GM21528 (cell line): ENCODE measurements around the gene ZSCAN20.

Experiments
- ATAC-seq: cut with Tn5 transposase; IDR thresholded peaks from one replicate; pipeline ENCODE4 v1.9.1; 2021; ENCODE audit warnings: mild to moderate bottlenecking, moderate library complexity; ENCODE audit not compliant: unreplicated experiment, low FRiP score

The ZSCAN20 gene

DNA sequence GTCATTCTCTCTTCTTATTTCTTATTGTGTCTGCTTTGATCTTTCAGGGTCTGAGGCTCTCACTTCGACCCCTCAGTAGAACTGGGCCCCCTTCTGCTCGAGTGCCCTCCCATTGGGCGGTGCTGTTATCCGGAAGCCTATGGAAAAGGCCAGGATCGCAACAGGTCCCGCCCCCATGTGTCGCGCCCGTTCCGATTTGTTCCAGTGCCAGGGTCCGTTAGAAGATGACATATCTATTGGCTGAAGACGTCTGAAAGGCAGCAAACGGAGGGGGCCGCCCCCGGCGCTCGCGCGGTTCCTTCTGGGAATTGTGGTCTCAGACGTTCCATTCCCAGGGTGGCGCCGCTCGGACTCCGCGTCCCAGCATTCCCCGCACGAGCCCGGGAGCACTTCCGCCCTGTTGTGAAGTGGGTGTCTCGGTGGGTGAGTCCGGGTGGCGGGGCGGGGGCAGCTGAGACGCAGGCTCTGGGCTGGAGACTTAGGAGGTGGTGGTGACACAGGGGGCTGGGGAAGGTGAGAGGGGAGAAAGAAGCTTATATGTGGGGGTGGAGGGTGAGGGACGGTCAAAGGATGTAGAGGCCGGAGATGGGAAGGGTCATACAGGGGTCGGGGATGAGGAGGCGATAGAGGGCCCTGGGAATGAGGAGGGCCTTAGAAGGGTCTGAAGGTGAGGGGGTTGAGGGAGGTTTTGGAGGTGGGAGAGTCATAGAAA, at the start of gene ZSCAN20:
Gene ZSCAN20, plus strand, starts transcription at position 377 of the 712 bp plus-strand sequence. CDS start 6,644 bp downstream, outside the sequence.
- peak; percentile 90 for ATAC-seq

DNA sequence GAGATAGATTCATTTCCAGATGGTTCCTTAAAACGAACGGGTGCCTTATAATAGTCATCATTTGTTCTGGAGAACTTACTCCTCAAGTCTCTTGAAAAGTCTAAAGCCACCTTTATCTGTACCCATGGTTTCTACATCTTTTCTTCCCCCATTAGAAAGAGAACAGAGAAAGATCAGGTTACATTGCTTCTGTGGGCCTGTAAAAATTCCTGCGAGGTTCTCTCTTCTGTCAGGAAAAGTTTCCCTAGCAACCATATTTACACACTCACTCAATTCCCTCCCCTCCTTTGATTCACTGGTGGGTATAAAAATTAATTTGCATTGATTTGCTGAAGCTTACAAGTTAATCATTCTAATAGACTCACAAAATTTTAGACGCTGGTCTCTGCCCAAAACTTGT, 48.2 kb upstream of the ZSCAN20 start:
- ATAC-seq, result no peak

DNA sequence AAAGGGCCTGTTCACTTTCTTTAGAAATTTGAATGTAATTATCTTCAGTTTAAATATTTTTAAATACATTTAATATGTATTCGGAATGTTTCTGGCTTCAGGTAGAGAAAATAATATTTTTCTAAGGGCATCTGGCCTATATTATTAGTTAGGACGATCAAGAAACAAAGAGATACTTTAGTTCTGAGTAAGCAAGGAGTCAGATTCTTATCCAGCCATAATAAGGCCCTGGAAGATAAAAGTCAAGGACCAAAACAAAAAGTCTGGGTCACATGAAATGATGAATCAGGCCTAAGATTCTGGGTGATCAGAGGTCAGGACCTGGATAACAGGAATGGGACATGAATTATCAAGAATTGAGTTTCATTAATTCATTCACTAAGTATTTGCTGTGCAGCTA, 47.8 kb upstream of the ZSCAN20 start:
- no peak for ATAC-seq

DNA sequence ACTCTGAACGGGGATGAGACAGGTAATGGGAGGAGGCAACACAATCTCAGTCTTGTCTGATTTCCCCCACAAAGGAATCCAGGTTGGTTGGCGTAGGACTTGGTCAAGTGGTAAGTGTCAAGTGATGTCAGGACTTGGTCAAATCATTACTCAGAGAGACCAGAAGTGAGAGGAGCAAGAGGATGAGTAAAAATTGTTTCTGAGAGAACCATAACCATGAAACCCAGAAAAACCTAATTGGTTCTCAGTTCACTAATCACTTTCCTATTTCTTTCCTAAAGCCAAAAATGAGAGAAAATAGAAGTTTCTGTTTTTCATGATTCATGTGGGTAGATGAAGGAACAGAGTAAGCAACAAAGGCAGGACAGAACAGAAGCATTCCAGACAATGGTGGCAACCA, 46.5 kb upstream of the ZSCAN20 start:
- ATAC-seq, result no peak

DNA sequence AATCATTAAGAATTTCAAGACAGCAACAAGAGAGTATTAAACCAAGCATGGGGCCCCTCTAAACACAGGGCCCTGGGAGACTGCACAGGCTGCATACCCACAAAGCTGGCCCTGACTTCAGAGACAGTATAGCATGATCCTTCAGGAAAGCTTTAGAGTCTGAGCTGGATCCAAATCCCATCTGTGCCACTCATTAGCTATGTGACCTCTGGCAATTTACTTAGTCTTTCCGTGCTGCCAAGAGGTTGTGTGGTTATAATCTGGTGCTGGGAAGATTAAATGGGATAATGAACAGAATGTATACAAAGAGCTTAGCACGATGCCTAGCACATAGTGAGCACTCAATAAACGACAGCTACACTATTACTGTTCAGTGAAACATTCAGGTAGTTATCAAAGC, 45.5 kb upstream of the ZSCAN20 start:
- ATAC-seq, result no peak

DNA sequence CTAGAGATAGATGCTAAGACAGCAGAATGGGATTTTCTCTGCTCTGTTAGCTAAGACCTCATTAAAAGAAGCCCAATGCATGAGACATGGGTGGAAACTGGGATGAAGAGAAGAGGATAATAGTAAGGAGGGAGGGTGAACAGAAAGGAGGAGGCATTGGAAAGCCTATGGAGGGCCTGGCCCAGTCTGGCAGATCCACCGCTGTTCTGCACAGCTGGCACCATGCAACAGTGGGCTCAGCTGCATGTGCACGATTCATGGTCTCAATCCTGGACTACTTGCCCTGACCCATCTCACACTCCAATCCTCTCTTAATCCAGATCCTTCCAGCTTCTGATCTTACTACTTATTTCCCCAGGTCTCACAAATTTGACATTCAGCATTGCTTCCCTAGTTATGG, 43.8 kb upstream of the ZSCAN20 start:
- ATAC-seq, result no peak

DNA sequence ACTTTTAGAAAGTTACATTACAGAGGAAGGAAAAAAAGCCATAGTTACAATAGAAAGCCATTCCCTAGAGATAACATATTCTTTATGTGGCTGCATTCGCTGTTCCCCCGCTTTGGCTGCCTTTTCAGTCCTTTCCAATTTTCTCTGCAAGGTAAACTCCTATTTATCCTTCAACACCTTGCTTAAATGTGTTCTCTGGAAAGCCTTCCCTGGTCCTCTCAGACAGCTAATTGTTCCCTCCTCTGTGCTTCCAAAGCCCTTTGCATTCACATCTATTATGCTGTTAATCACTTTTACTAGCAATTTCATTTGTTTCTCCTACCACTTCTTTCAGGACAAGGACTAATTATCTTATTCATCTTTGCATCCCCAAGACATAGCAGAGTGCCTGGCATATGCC, 43.1 kb upstream of the ZSCAN20 start:
- no peak for ATAC-seq

DNA sequence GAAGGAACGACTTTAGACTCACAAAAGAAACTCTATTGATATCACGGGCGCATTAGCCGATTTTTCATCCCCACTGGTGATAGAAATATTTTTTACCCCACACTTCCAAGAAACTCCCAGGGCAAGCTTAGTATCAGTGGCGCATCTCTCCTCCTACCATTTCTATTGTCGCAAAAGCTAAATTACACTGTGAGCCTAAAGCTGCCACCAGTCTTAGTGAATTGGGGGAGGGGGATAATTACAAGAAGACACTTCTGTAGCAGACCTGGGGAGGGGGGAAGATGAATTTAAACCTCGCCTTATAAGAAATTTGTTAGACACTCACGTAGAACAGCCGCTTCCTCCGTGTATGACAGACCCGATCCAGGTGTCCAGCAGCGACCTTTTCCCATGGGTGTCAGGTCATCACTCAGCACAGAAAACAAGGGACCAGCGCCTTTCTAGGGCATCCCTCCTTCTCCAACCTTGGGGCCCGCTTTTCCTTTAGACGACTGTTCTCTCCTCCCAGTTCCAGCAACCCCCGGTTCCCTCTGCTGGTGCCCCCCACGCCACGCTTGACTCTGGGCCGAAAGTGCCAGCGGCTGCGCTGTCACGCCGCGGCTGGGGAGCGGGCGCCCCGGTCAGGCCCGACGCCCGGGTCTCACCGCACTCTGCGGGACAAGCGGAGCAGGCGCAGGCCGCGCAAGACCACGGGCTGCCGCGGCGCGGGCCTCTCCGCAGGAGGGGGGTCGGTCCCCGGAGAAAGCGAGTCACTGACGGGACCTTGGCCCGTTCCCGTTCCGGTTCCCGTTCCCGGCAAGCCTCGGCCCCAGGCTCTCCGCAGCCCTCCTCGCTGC, 42.4 kb upstream of the ZSCAN20 start:
- ATAC-seq, result no peak

DNA sequence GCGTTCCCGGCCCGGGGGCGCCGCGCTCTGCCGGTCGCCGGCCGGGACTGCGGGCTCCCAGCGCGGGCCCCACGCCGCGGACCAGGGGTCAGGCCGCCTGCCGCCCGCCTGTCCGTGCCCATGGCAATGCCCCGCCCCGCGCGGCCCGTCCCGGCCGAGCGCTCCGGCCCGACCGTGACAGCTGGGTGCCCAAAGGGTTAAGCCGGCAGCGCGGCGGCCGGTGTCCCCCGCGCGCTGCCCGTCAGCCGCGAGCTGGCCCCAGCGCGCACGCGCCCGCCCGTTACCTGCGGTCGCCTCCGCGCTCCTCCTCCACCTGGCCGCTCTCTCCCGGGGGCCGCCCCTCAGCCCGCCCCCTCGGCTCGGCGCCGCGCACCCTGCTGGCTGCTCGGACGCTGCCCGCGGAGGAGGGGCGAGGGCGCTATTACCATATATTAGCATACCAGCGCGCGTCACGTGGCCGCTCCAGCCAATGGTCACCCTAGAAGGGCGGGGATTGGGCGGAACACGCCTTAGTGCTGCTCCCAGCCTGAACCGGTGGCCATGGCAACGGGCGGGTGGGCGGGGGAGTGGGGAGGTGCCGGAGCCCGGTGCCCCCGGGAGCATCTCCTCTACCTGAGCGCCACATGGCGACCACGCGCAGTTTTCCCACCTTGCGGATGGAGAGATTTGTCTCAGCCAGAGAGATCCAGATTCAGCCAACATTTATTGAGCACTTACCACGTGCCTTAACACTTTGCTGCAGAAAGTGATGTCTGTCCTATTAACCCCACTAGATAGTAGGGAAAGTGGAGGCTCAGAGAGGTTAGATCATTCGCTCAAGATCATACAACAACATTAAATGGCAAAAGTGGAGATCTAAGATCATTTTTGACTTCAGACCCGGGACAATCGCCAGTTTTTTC, 41.5 kb upstream of the ZSCAN20 start, which contains the start of gene PHC2:
Gene PHC2, minus strand, starts transcription at position 404 of the 902 bp plus-strand sequence. CDS start 55,556 bp downstream, outside the sequence.
- peak; percentile 93 for ATAC-seq

DNA sequence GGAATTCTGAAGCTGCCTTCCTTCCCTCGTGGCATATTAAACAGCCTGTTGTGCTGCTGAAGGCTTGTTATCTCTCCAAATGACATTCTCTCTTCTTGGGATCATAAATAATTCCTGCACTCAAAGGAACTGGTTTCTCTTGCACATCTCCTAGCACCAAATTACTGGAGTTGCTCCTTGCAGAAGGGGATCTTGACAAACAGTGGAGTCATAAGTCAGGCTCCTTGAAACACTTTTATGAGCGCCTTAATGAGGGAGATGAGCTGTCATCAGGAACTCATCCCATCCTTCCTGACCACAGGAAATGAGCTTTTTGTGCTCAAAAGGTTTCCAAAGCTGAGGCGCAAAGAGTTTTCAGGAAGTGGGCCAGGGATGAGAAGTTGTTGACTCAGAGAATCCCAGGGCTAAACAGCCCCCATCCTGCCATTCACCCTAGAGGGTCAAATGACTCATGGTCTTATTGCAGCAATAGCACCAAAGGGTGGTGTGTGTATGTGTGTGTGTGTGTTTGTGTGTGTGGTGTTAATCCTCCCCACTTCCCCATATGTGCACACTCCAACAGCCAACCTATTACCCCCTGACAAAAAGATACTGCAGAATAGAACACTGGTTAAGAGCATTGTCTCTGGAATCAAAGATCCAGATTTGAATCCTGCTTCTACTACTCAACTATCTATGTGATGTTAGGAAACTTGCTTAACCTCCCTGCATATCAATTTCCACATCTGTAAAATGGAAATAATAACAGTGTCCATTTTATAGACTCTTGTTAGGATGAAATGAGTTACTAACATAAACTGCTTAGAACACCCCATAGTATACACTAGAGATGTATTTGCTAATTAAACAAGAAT, 38.7 kb upstream of the ZSCAN20 start:
- no peak for ATAC-seq

DNA sequence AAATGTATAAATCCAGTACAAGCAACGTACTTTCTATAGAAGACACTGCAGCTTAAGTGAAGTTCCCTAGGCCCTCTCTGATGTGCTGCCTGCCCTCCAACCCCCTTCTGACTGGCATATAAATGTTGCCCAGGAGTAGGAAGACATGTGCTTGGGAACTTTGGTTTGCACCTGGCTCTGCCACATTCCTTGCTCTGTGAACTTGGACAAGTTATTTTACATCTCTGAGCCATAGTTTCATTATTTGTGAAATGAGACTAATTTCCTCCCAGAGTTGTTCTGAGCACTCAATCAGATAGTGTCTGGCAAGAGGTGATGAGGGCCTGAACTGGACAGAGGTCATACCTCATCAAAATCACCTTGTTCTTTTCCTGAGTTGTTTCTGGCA, 38.1 kb upstream of the ZSCAN20 start:
- no peak for ATAC-seq

DNA sequence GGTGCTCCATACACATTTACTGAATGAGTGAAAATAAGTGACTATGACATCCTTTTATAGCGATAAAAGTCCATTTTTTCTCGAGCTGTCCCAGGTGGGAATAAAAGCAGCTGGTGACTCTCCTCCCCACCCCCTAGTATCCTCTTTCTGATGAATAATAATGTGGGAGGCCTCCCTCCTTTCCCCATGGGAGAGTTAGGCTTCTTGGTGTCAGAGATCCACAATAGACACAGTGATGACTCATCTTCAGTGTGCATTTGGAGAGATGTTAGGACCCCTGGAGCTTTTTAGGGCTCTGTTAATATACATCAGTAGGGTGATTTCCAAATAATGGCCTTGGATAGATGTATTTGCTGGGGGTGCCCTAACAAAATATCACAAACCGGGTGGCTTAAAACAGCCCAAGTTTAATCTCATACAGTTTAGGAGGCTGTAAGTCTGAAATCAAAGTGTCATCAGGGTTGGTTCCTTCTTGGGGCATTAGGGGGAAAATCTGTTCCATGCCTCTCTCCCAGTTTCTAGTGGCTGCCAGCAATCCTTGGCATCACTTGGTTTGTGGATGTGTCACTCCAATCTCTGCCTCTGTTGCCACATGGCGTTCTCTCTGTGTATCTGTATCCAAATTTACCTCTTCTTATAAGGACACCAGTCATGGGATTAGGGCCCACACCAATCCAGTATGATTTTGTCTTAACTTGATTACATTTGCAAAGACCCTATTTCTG, 37.2 kb upstream of the ZSCAN20 start:
- no peak for ATAC-seq

DNA sequence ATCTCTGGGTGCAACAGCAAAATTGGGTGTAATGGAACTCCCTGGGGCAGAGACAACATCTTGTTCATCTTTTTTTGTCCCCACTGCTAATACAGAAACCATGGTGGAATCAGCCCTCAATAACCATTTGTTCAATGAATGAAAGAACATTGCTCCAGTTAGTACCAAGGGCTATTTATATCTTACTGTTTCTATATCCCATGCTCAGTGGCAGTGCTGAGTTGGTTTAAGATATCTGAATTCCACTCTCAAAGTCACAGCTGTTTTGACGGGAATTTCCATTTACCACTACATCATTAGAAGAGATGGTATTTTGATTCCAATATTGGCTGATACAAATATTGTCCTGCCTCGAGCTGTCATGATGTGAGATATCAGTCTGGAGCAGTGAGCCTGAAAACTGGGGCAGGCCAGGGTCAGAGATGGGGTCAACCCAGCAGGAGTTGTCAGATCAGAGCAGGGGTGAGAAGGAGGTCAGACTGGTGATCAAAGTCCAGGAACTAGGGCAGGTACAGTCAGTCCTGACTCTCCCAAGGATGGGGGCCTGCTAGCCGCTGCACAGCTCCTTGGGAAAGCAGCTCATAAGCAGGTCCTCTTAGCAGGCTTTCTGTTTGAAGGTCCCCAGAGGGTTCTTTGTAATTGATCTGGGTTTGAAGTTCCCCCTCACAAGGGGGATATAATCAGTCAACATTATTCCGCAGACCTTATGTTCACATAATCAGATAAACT, 35.7 kb upstream of the ZSCAN20 start:
- no peak for ATAC-seq

DNA sequence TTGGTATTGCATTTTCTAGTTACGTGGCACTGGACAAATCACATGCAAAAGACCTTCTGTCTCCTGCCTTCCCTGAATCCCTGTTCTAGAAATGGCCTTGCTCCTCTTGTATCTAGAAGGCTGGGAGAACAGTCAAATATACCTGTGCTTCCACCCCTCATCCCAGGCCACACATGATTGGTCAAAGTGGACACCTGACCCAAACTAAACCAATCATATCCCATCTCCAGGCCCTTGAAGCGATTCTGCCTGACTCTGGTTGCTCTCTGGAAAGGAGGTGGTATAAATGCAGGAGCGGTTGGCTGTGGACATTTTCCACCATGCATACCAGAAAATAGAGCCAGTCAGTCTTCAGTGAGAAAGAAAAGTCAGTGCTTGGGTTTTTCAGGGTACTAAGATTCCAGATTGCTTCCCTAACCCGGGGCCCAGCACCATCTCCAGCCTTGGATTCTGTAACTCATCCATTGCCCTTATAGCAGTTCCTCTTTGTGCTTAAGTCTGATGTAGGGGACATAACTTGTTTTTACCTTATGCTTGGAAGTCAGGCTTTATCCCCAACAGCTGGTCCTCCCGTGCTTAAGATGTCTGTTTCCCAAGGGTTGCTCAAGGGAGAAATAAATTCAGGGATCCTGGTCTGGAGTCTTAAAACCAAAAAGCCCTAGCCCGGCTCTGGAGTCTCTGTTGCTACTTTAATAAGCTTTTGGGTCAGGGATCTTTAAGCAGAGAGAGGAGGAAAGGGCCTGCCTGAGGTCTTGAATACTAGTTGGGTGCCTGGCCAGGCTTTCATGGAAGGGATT, 33.9 kb upstream of the ZSCAN20 start:
- no peak for ATAC-seq

DNA sequence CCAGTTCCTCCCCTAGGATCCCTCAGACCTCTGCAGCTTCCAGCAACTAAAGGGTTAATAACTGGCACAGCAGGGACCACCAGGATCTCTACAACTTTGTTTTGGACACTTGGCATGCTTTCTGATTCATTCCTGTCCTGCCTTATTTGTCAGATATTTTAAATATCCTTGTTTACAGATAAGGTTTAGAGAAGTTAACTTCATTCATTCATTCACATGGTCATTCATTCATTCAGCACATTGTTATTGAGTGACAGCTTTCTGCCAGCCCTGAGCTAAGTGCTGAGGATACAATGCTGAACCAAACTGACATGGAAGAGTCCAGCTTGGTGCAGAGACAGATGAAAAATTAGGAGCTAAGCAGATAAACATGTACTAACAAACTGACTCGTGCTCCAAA, 32.8 kb upstream of the ZSCAN20 start:
- ATAC-seq, result no peak

DNA sequence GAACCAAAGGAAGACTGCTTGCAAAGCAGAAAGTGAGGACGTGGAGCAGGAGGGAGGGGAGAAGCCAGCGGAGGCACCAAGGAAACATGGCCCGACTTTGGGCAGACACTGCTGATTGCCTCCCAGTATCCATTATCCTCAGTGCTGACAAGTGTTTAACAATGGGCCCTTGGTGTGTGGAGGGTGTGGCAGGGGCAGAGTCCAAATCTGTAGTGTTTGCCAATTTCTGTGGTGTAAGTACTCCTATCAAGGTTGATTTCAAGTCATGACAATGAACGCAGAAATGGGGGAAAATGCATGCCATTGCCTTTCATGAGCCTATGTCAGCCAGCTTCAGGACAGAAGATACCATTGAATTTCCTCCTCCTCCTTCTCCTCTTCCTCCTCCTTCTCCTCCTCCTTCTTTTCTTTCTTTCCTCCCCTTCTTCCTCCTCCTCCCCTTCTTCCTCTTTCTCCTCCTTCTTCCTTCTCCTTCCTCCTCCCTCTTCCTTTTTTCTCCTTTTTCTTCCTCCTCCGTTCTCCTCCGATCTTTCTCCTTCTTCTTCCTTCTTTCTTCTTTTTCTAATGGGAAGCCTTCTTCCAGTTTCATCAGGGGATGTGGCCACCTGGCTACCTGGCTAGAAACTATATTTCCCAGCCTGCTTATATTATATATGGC, 31.2 kb upstream of the ZSCAN20 start:
- no peak for ATAC-seq

DNA sequence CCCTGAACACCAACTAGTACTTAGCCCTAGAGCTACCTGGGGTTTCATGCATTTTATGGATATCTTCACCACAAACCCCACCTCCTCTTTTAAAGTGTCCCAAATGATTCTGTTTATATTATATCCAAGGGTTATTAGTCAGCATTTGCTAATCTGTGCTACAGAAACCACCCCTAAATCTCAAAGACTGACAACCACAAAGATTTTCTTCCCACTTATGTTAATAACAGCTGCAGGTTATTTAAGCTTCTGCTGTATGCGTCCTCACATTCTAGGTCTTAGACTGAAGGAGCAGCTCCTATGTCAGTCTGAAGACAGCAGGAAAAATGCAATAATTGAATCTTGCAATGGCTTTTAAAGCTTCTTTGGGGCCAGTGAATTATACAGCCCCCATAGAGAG, 30.3 kb upstream of the ZSCAN20 start:
- no peak for ATAC-seq
